HG03460 (cell line): ENCODE data around the gene SMU1.
"Not testable (repeated sequence)": the region's sequence is repeated elsewhere in the genome, so short reads cannot be mapped to it uniquely, and the experiment has no call there.

Experiments
- ATAC-seq: cut with Tn5 transposase; IDR thresholded peaks from one replicate; pipeline ENCODE4 v1.9.1; 2021; ENCODE audit not compliant: unreplicated experiment

SMU1 gene

GRCh38 chr9:33014665-33015014, 61.8 kb downstream of the SMU1 start:
- no peak for ATAC-seq

GRCh38 chr9:33013962-33014664, 62.4 kb downstream of the SMU1 start:
- ATAC-seq: no peak

GRCh38 chr9:33012328-33013069, 64.0 kb downstream of the SMU1 start:
- ATAC-seq: no peak

- no peak for ATAC-seq
Measured at GRCh38 chr9:33011831-33012230, 64.6 kb downstream of the SMU1 start.

GRCh38 chr9:33007755-33008154, 68.7 kb downstream of the SMU1 start:
- ATAC-seq: no peak

- ATAC-seq: not testable (repeated sequence)
Measured at GRCh38 chr9:33005335-33005734, 71.1 kb downstream of the SMU1 start.

GRCh38 chr9:33000682-33001055, 75.8 kb downstream of the SMU1 start:
- not testable (repeated sequence) for ATAC-seq

GRCh38 chr9:32992595-32993238, 83.8 kb downstream of the SMU1 start:
- ATAC-seq: no peak

- no peak for ATAC-seq
Measured at GRCh38 chr9:32991897-32992594, 84.4 kb downstream of the SMU1 start.
